ENCODE results near the gene VIPR2.

- TF ChIP-seq CTCF (IDR thresholded peaks at IDR 0.05; ENCODE audit: low read length) (no peak), EZH2 (optimal IDR thresholded peaks at IDR 0.05; ENCODE audit: low read depth, low read length) (no peak)
Measured at GRCh38 chr7:159045839-159046238, 98.8 kb downstream of the VIPR2 start.

Measured in MM.1S (cell line).